ENCODE data around the gene LRRC52.

GRCh38 chr1:165507570-165507969 lies 36.2 kb upstream of the LRRC52 start:
- TF ChIP-seq MAX (IDR thresholded peaks at IDR 0.05) (no peak), USF1 (IDR thresholded peaks at IDR 0.05) (no peak), RAD21 (IDR thresholded peaks at IDR 0.05; ENCODE audit: low read depth) (no peak), YY1 (IDR thresholded peaks at IDR 0.05; ENCODE audit: low read depth) (no peak), TAF1 (IDR thresholded peaks at IDR 0.05; ENCODE audit: low read depth) (no peak)
